HUDEP-2 (cell line): Measurements from ENCODE around the gene MCF2.

Source experiments
- DNase-seq, 76 experiments: peaks; one replicate each; lab custom pipeline; 2025; ENCODE audit not compliant: unreplicated experiment in 76 of 76; lab: John Stamatoyannopoulos, UW

The MCF2 gene

DNA sequence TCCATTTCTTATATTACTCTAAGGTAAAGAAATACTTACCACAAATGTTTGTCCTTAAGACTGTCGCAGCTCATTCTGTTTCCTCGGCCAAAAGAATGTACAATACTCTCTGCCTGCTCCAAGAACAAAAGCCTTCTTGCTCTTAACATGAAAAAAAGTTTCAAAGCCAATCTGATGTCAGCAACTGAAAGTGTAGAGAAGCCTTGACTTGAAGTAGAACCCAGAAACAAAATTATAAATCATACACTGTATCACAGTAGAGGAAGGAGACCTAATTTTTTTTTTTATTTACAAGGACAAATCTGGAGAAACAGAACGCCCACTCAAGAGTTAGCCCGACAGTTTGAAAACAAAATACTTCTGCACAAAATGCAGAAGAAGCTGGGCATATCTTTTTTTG is at the start of gene MCF2:
MCF2 (minus strand) TSS at position 101 of the 400 bp plus-strand sequence. CDS start 56,423 bp downstream, outside the sequence.
- no peak for DNase-seq

DNA sequence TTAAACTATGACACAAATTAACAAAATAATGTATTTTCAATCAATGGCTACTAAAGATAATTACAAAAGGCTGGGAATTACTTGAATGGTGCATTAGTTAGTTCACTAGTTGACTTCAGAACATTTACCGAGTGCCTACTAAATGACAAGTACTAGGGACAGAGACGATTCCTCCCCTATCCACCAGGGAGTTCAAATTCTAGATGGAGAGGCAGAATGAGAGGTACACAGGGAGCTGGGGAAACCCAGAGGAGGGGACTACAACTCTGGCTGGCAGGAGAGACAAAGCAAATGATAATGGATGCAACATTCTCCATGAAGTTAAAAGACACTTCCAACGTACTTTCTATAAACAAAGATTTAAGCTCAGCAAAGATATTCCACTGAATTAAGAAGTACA is 43.1 kb upstream of the MCF2 start:
- DNase-seq, result peak in 1 of 76 experiments; percentile 0

DNA sequence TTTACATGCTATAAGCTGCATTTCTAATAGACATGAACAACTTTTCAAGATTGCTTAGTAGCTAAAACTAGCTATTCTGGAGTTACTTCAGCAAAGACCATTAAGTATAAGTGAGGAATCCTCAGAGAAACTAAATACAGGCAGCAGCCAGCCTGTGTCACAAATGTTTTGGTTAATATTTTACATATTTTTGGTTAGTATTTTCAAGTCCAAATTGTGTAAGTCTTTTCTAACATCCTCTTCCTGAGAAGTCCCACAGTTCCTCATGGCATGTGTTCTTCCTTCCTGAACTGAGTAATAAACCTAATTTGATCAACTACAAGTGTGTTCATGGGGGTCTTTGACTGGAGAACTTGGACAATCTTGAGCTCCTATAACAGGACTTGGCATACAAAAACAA is 42.4 kb upstream of the MCF2 start:
- no peak for DNase-seq

DNA sequence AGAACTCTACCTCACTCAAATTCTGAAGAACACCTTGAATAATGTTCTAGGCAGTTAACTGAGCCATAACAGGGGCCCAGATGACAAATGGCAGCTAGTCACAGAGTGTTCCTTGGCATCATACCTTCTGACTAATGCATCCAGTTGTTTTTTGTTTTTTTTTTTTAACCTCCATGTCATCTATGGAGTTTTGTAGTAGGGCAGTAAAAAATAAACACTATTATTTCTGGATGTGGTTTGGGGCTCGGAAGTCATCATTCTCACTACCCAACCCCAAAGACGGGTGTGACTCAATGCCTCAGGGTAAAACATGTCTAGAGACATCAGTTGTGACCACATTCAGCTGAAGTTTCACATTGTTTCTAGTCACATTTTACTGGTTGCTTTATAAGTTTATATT is 31.2 kb upstream of the MCF2 start:
- no peak for DNase-seq

- no peak for DNase-seq
These were observed 30.6 kb upstream of the MCF2 start for GRCh38 chrX:139738581-139738980.

GRCh38 chrX:139736151-139736550 is 28.2 kb upstream of the MCF2 start:
- no peak for DNase-seq

GRCh38 chrX:139734996-139735395 is 27.0 kb upstream of the MCF2 start:
- DNase-seq, result no peak

DNA sequence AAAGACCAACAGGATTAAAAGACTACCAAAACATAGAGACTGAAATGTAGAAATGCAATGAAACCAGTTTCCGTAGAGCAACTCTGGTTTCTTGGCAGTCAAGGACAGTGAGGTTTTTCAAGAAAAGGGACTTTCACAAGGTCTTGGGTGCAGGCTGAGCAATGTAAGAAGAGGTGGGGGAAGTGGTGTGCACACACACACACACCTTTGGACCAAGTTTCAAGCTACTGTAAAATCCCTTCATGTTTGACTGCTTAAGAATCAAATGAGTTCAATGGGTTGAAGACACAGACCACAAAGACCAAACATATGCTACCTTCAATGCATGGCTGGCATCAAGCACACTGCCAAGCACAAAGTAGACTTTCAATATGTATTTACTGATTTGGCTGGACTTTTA is 17.8 kb upstream of the MCF2 start:
- DNase-seq, result no peak

DNA sequence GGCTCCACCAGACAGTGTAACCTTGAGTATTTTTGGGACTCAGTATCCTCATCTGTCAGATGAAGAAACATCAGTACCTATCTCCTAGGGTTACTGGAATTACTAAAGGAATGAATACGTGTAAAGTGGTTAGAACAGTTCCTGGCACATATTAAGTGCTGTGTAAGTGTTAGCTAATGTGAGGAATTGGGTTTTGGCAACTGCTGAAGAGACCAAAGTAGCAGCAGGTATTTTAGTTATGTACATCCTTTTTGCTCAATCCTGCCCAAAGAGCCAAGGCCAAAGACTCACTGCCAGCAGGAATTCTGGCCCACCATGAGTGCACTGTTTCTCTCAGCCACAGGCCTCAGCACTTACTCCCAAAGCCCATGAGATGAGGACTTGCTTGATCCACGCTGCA is 16.7 kb upstream of the MCF2 start:
- no peak for DNase-seq

- DNase-seq, result no peak
These were observed 13.0 kb upstream of the MCF2 start for GRCh38 chrX:139720979-139721378.

DNA sequence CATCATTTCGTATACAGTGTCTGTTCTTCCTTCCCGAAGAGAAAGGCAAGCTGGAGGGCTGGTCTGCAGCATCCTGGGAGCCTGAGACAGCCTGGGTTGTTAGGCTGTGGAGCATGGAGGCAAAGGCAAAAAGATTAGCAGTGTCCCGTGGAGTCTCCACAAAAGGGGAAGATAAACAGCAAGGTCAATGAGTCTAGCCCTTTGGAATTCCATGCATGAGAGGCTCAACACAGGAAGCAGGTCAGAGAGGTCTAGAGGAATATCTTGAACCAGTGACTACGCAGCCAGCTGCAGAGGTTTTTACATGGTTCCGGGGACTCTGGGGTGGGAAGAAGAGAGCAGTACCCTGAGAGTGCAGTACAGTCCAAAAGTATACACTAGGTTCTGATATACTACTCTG is 12.2 kb upstream of the MCF2 start:
- DNase-seq, result no peak

DNA sequence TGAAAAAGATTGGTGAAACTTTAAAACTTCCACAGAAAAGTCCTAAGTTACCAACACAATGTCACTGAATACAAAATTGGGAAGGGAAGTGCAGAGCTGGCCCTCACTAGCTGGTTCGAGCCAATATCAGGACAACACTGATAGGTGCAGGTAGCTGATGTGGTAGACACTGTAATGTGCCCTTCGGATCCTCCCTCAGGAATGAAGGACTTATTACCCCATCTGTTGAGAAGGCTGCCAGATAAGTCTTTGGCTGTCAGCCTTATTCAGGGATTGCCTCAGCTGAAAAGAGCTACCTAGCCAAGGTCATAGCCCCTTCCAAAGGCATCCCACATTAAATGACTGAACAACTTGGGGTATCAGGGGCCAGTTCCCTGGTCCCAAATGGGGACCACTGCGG is 5.3 kb downstream of the MCF2 start:
- DNase-seq, result no peak

DNA sequence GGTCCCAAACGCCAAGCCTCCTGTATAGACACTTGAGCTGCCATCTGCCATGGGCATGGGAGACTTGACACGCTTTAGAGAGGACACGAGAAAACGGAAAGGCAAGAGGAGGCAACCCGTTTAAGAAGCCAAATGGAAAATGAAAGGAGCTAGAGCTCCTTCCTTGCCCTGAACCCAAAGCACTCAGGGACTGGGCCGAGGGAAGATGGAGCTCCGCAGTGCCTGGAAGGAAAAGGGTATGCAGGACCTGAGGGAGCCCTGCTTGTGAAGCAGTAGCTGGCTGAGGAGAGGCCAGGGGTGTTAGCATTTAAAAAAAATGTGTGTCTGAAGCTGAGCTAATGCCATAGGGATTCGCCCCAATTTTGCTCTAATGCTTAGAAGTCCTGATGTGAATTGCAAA is 15.1 kb downstream of the MCF2 start:
- DNase-seq, result peak in 2 of 76 experiments; percentile 1 to 6

- peak in 5 of 76 experiments; percentile 2 to 25 (median 6) for DNase-seq
These were observed 15.5 kb downstream of the MCF2 start for GRCh38 chrX:139692506-139692849.

- peak in 17 of 76 experiments; percentile 0 to 17 (median 6) for DNase-seq
These were observed 16.0 kb downstream of the MCF2 start for GRCh38 chrX:139691843-139692505.

DNA sequence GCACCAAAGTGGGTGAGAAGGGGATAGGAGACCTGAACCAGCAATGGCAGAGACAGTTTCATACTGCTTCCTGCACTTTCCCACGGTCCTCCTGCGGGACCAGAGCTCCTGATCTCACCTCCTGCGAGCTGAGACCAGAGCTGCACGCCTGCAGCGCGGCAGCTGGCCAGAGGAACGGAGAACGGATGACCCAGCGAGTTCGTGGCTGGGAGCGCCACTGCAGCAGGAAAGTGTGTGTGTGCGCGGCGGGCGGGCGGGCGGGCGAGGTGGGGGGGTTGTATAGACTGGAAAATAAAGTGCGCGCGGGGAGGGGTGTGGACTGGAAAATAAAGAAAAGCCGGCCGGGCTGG is 16.5 kb downstream of the MCF2 start:
- peak in 22 of 76 experiments; percentile 0 to 51 (median 12) for DNase-seq

DNA sequence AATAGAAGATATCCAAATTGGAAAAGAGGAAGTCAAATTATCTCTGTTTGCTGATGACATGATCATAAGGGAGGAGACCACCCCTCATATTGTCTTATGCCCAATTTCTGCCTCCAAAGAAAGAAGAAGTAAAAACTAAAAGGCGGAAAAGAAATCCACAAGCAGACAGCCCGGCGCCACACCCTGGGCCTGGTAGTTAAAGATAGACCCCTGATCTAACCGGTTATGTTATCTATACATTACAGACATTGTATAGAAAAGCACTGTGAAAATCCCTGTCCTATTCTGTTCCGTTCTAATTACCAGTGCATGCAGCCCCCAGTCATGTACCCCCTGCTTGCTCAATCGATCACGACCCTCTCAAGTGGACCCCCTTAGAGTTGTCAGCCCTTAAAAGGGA is 22.8 kb downstream of the MCF2 start:
- DNase-seq, result peak in 26 of 76 experiments; percentile 0 to 55 (median 8)

GRCh38 chrX:139680356-139680755 is 27.6 kb downstream of the MCF2 start:
- DNase-seq, result no peak

- DNase-seq, result no peak
These were observed 60.4 kb downstream of the MCF2 start for GRCh38 chrX:139647597-139647996.

DNA sequence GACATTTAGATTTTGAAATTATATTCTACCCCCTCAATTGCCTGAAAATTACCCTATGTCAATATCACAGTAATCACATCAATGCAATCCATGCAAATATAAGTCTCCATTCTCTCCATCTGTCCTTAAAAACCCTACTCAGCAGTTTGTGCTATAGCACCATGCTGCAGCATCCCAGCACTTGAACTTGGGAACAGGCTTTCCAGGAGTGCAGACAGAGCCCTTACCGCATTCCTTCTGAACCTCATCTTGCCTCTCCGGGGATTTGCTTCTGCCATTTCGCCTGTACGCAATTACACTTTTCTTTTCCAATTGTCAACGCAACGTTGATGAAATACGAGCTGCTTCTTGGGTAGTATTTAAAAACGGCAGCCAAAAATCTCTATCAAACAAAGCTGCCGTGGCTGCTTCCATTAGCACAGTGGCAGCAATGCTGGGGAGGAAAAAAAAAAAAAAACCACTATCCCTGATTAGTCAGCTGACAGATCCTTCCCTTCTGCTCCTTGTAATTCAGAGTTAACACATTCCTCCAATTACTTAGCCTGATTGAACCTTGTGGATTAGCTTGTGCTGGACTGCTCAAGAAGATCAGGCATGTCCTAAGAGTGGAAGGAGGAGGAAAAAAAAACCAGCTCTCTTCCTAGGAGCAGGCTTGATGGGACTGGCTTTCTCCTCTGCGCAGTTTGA is 65.6 kb downstream of the MCF2 start:
- no peak for DNase-seq

GRCh38 chrX:139640259-139640658 is 67.7 kb downstream of the MCF2 start:
- DNase-seq, result no peak

DNA sequence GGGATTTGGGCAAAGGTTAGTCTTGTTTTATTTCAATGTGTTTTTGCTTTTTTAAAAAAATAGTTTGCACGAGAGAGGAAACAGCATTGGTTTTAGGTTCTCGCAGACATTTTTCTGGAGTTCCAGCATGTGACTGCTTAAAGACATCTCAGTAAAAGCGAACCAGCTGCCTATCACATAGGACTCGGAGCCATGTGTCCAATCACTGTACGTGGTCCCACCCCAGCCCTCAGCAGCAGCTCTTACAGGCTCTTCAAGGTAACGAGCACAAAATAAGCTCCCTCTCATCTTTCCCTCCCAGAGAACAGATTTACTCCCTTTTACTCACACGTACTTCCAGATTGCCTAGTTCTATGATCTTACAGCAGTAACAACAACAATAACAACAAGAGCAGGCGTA is 68.7 kb downstream of the MCF2 start:
- no peak for DNase-seq

DNA sequence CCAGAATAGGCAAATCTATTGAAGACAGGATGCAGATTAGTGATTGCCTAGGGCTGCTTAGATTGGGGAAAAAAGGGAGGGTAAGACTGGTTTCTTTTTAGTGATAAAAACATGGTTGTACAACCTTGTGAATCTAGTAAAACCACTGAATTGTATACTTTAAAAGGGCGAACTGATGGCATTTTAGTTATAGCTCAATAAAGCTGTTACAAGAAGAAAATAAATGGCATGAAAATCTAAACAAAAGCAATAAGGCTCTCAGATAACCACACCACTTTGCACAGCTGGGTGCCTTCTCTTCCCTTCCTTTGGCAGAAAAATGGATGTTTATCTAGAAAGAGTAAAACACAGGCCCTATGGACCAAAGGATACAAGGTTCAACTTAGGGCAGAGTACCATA is 107.9 kb downstream of the MCF2 start:
- DNase-seq, result no peak
